HepG2 (cell line): ENCODE measurements around the gene PNRC1. TPM values are rescaled to one million over a fixed set of nuclear protein-coding genes. Genes with fewer than 3 reads are reported as not detected.

Experiments
- ATAC-seq: fragments of 200-7000 bp; cut with Tn5 transposase; 3 replicates; pipeline ENCODE4 v1.9.1; 2020; ENCODE audit warnings: mild to moderate bottlenecking, moderate library complexity
- BruUV-seq: library from RNA; stranded (reverse); fragments of 400-500 nt; replicated peaks from 2 replicates; lab custom pipeline; 2021; lab: Mats Ljungman, UMichigan
- CTCF ChIA-PET: fragments of 300-600 bp; formaldehyde crosslinking; extraction: SDS; loops from one replicate; lab custom pipeline; 2021; ENCODE audit warnings: low total read pairs, inconsistent platforms, low intra/inter-chr PET ratio; lab: Yijun Ruan, JAX
- POLR2A ChIA-PET: fragments of 350-600 bp; sonication (Branson Sonifier 250); formaldehyde crosslinking; loops from one replicate; lab custom pipeline; 2020; ENCODE audit warnings: antibody characterized with exemption, inconsistent platforms; lab: Yijun Ruan, JAX
- DNase-seq: peaks from one replicate; pipeline ENCODE4 v3.0.0-alpha.2; 2015; ENCODE audit warnings: low spot score
- FAIRE-seq: peaks from 3 replicates; lab custom pipeline; 2011; peaks lifted over from hg19 to GRCh38; lab: Jason Lieb, UNC
- H2AFZ ChIP-seq: one replicate; pipeline ENCODE4 v1.6.1; 2011; ENCODE audit warnings: low read length, inconsistent platforms
- H3K27ac ChIP-seq: fragments of 300-600 bp; 3 replicates; pipeline ENCODE4 v1.8.0; 2011; ENCODE audit warnings: mixed run types, mild to moderate bottlenecking, mixed read lengths, low read length, inconsistent platforms; ENCODE audit not compliant: insufficient read depth; ENCODE audit errors: extremely low read length
- H3K27me3 ChIP-seq, 2 experiments: fragments of 200-600 bp in 1 of 2; 2 replicates in 1 of 2; 3 replicates in 1 of 2; pipeline versions ENCODE4 v1.6.0 to v1.8.0; 2011; ENCODE audit warnings: low read length in 2 of 2, mild to moderate bottlenecking in 2 of 2, moderate library complexity in 2 of 2, inconsistent platforms in 1 of 2; ENCODE audit not compliant: insufficient read depth in 2 of 2, control insufficient read depth in 1 of 2
- H3K36me3 ChIP-seq, 2 experiments: fragments of 200-600 bp in 1 of 2; replicated peaks in 1 of 2; 2 replicates in 1 of 2; 3 replicates in 1 of 2; pipeline versions ENCODE4 v1.5.1 to v1.8.0; 2011; ENCODE audit warnings: low read length in 2 of 2, inconsistent platforms in 1 of 2; ENCODE audit not compliant: insufficient read depth in 2 of 2, control insufficient read depth in 1 of 2
- H3K4me1 ChIP-seq: 2 replicates; pipeline ENCODE4 v1.5.1; 2012; ENCODE audit warnings: low read length, inconsistent platforms; ENCODE audit not compliant: insufficient read depth
- H3K4me2 ChIP-seq: 2 replicates; pipeline ENCODE4 v1.6.0; 2011; ENCODE audit warnings: low read depth, low read length, inconsistent platforms
- H3K4me3 ChIP-seq, 3 experiments: fragments of 200-600 bp in 1 of 3; sonication (generic), shearing (Covaris generic) in 1 of 3; replicated peaks in 1 of 3; 2 replicates each; pipeline ENCODE4 v1.5.1; 2011 to 2016; ENCODE audit warnings: low read length in 3 of 3, inconsistent platforms in 2 of 3, low read depth in 2 of 3, mild to moderate bottlenecking in 2 of 3, control low read depth in 1 of 3, mixed read lengths in 1 of 3; ENCODE audit not compliant: insufficient read depth in 1 of 3
- H3K79me2 ChIP-seq: one replicate; pipeline ENCODE4 v1.6.1; 2011; ENCODE audit warnings: low read length, inconsistent platforms; ENCODE audit not compliant: insufficient read depth
- H3K9ac ChIP-seq: 2 replicates; pipeline ENCODE4 v1.6.0; 2011; ENCODE audit warnings: mild to moderate bottlenecking, low read depth, low read length, inconsistent platforms; ENCODE audit not compliant: insufficient read depth
- H3K9me3 ChIP-seq: 2 replicates; pipeline ENCODE4 v1.5.1; 2012; ENCODE audit warnings: mild to moderate bottlenecking, low read length
- H4K20me1 ChIP-seq: 2 replicates; pipeline ENCODE4 v1.6.0; 2011; ENCODE audit warnings: inconsistent platforms, mild to moderate bottlenecking, low read length, moderate library complexity; ENCODE audit not compliant: insufficient read depth
- AHR ChIP-seq: IDR thresholded peaks from 2 replicates; pipeline ENCODE4 v1.6.1; 2018; ENCODE audit warnings: missing genetic modification reagents, missing compliant biosample characterization
- ARNTL ChIP-seq: sonication (generic); formaldehyde crosslinking; IDR thresholded peaks from 2 replicates; pipeline ENCODE4 v1.4.0; 2020; ENCODE audit warnings: mild to moderate bottlenecking, missing genetic modification reagents
- ASH2L ChIP-seq: fragments of 300-600, 200-600 bp; sonication (generic); IDR thresholded peaks from 2 replicates; pipeline ENCODE4 v1.7.0; 2017; ENCODE audit warnings: low read depth, mild to moderate bottlenecking, moderate library complexity, mixed read lengths, low read length; ENCODE audit not compliant: insufficient read length
- ATF6 ChIP-seq: sonication (generic); formaldehyde crosslinking; conservative IDR thresholded peaks from 2 replicates; pipeline ENCODE4 v1.4.0; 2020; ENCODE audit warnings: missing genetic modification reagents
- HDAC1 ChIP-seq: sonication (generic); formaldehyde crosslinking; IDR thresholded peaks from 2 replicates; pipeline ENCODE4 v1.5.1; 2020; ENCODE audit warnings: mild to moderate bottlenecking, missing genetic modification reagents
- KMT2B ChIP-seq: IDR thresholded peaks from 2 replicates; pipeline ENCODE4 v1.6.1; 2016; ENCODE audit warnings: missing genetic modification reagents, missing compliant biosample characterization
- MZF1 ChIP-seq: sonication (generic); formaldehyde crosslinking; IDR thresholded peaks from 2 replicates; pipeline ENCODE4 v1.8.1; 2023; ENCODE audit warnings: mild to moderate bottlenecking, missing genetic modification reagents, borderline replicate concordance
- NR2F6 ChIP-seq, 2 experiments: IDR thresholded peaks; 2 replicates each; pipeline ENCODE4 v1.6.1; 2016; ENCODE audit warnings: antibody characterized with exemption in 1 of 2, mild to moderate bottlenecking in 1 of 2
- REXO4 ChIP-seq: sonication (generic); formaldehyde crosslinking; IDR thresholded peaks from 2 replicates; pipeline ENCODE4 v1.8.0; 2022; ENCODE audit warnings: missing genetic modification reagents, mild to moderate bottlenecking, borderline replicate concordance
- SUZ12 ChIP-seq: fragments of 150-350 bp; IDR thresholded peaks from 2 replicates; pipeline ENCODE4 v1.6.1; 2014; ENCODE audit warnings: low read depth, low read length
- ZMYM2 ChIP-seq: sonication (generic); formaldehyde crosslinking; IDR thresholded peaks from 2 replicates; pipeline ENCODE4 v1.8.0; 2022; ENCODE audit warnings: mild to moderate bottlenecking, missing genetic modification reagents
- WGBS: methylation state at CpG from one replicate; pipeline ENCODE4 v1.1.6; 2017; ENCODE audit warnings: low lambda C conversion rate; 5-methylcytosine and 5-hydroxymethylcytosine counted together
- in situ Hi-C: cut with HindIII; loops from 2 replicates; pipeline ENCODE4 v1.10.0; 2017; ENCODE audit warnings: low pct_unique_long_range_greater_than_20kb; ENCODE audit not compliant: extremely low pct_ligation_motif_present
- intact Hi-C: fragments of 100-400 bp; cut with micrococcal nuclease; formaldehyde crosslinking; loops from one replicate; pipeline ENCODE4 v1.10.0; 2022; ENCODE audit not compliant: unreplicated experiment
- polyA plus RNA-seq, 8 experiments: library from polyadenylated mRNA; depleted of rRNA in 3 of 8; stranded (reverse) in 7 of 8; unstranded in 1 of 8; fragments of >200 nt; fragmentation: Illumina TruSeq in 4 of 8; extraction: Trizol in 4 of 8; gene quantifications; 2 replicates each; pipeline versions ENCODE4 v1.2.1 to v1.2.3, GENCODE V29; 2011 to 2016; ENCODE audit warnings: low read depth in 4 of 8, missing spikeins in 1 of 8, mixed read lengths in 1 of 8; ENCODE audit not compliant: insufficient read depth in 1 of 8
- total RNA-seq, 5 experiments: library from RNA; depleted of rRNA; stranded (reverse); fragments of >200 nt; fragmentation: Illumina TruSeq; extraction: Trizol; gene quantifications; 2 replicates each; pipeline ENCODE4 v1.2.3, GENCODE V29; 2016; ENCODE audit warnings: low read depth in 1 of 5

The PNRC1 gene
- total and polyA plus RNA-seq, 2 of the 13 experiments (the other 11 are each of a cell fraction or from before 2014, with no cell fraction given): 17.6 to 36.0 TPM

GRCh38 chr6:89110284-89110683 is 29.7 kb downstream of the PNRC1 start:
- 95% methylated on average over 3 of the region's 3 CpGs for WGBS
- TF ChIP-seq SUZ12: no peak
- TF ChIP-seq KMT2B (CRISPR knock-in tag): no peak
- TF ChIP-seq ARNTL (CRISPR knock-in tag): no peak
- no peak for TF ChIP-seq ATF6 (CRISPR knock-in tag)
- no peak for TF ChIP-seq HDAC1 (CRISPR knock-in tag)
- no peak for TF ChIP-seq ASH2L
- TF ChIP-seq ZMYM2 (CRISPR knock-in tag): no peak
- TF ChIP-seq REXO4 (CRISPR knock-in tag): no peak
- no peak for TF ChIP-seq AHR (CRISPR knock-in tag)
- no peak for TF ChIP-seq MZF1 (CRISPR knock-in tag)
- TF ChIP-seq NR2F6 (IDR thresholded peaks at IDR 0.05): no peak
- no peak for TF ChIP-seq NR2F6 (CRISPR knock-in tag; IDR thresholded peaks at IDR 0.05)
- TF ChIP-seq, all 625 proteins: peak for 0
- Histone ChIP-seq H3K27me3 (no peaks in the 10 kb centered on the region), H4K20me1 (no peaks in the 10 kb centered on the region), H3K4me2 (no peak overlapping the region), H3K9ac (no peak overlapping the region), H3K36me3 (no peaks in the 10 kb centered on the region), H3K4me1 (no peaks in the 10 kb centered on the region), H2AFZ (no peak overlapping the region), H3K4me3 (no peak overlapping the region), H3K79me2 (no peaks in the 10 kb centered on the region), H3K27ac (no peak overlapping the region), H3K9me3 (no peaks in the 10 kb centered on the region)
- DNase-seq (no peak), FAIRE-seq (no peak), ATAC-seq (no peak)
- ChIA-PET CTCF (no interaction called here), POLR2A (no interaction called here)
- in situ Hi-C loops: no loop called here
- intact Hi-C loops: no loop called here
- BruUV-seq: no TSS peak
